GM13977 (cell line): ENCODE results near the gene FRRS1.

ENCODE experiments used
- DNase-seq: peaks from one replicate; pipeline ENCODE4 v3.0.0; 2012; ENCODE audit warnings: low spot score
- CTCF ChIP-seq: IDR thresholded peaks from 2 replicates; pipeline ENCODE4 v1.5.1; 2012; ENCODE audit warnings: mild to moderate bottlenecking, control low read depth; ENCODE audit not compliant: insufficient read depth; ENCODE audit errors: extremely low read depth, missing control alignments
- in situ Hi-C: fragments of 300-500 bp; cut with MboI; formaldehyde crosslinking; loops from one replicate; pipeline ENCODE4 v1.12.0; 2022; ENCODE audit warnings: low sequenced_read_pairs, low pct_unique_long_range_greater_than_20kb, mixed read lengths, inconsistent platforms; ENCODE audit not compliant: unreplicated experiment

FRRS1 gene

GRCh38 chr1:99672530-99673213, 93.8 kb downstream of the FRRS1 start:
- in situ Hi-C loops, result no loop called here
- no peak for TF ChIP-seq CTCF
- DNase-seq, result no peak

GRCh38 chr1:99672038-99672437, 94.4 kb downstream of the FRRS1 start:
- in situ Hi-C loops, result no loop called here
- no peak for TF ChIP-seq CTCF

GRCh38 chr1:99670583-99670982, 95.9 kb downstream of the FRRS1 start:
- in situ Hi-C loops, result no loop called here
- no peak for DNase-seq
- TF ChIP-seq CTCF, result no peak

More at GRCh38 chr1:99672038-99672437, 94.4 kb downstream of the FRRS1 start:
- no peak for DNase-seq

GRCh38 chr1:99669821-99670220, 96.6 kb downstream of the FRRS1 start:
- no peak for TF ChIP-seq CTCF
- in situ Hi-C loops, result no loop called here
- DNase-seq, result no peak

- DNase-seq, result no peak
- TF ChIP-seq CTCF, result no peak
- in situ Hi-C loops, result no loop called here
These were observed 97.1 kb downstream of the FRRS1 start for GRCh38 chr1:99669376-99669775.

GRCh38 chr1:99665212-99665611, 101.2 kb downstream of the FRRS1 start:
- no peak for TF ChIP-seq CTCF
- in situ Hi-C loops, result no loop called here
- no peak for DNase-seq
